Measurements from ENCODE around the gene RERE.

Gene RERE

DNA sequence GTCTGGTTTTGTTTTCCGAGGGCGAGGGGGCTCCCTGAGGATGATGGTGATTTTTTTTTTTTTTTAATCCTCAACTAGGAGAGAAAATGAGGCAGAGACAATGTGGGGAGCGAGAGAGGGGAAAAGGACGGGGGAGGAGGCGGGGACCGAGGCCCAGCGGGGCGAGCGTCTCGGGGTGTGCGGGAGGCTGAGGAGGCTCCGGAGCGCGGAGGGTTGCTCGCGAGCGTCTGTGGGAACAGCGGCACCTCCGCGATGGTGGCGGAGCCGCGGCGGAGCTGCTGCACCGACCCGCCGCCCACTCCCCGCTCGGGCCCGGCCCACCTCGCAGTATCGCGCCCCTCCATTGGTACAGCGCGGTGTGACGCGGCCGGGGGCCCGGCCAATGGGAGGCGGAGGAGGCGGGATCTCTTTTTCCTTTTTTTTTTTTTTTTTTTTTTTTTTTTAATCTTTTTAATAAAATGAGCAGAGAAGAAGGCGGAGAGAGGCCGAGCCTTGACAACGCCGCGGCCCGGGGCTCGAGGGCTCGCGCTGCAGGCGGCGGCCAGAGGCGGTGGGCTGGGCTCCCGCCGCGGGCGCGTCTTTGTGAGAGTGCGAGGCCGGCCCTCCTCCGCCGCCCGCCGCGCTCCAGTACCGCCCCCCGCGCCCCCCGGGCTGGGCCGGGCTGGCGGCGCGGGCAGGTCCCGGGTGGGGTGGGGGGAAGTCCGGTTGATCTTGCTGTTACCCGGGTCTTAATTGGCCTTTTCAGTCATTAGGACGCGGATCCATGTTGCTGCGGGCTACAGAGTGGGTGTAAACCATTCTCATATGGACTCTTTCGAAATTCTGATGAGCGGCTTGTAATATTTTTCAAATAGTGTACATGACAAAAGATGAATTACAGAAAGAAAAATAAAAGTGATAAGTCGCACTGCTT is at the start of gene RERE:
RERE (minus strand) TSS at position 229 of the 913 bp plus-strand sequence.
- DNase-seq: peak; percentile 98

DNA sequence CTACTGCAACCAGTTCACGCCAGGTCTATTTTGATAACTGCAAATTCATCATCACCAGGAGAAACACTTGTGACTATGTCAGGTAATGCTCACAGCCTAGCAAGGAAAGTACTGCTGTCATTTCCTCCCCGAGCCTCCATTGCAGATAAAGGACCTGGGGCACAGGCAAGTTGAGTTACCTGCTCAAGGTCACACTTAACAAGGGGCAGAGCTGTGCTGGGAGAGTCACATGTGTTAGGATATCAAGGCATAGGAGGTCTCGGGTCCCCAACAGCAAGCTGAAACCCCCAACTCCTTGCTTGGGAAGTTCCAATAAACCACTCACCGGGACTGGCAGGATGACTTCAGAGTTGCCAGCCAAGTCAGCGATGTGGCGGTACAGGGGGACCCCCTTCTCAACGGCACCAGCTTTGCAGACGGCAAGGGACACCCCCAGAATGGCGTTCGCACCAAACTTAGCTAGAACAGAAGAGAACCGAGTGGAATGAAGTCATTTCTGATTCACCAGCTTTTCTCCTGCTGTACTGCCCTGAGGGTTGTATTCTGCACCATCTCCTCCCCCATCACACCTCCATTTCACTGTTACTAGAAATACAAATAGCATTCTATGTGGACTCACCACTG is 49.5 kb upstream of the RERE start:
- no peak for DNase-seq

DNA sequence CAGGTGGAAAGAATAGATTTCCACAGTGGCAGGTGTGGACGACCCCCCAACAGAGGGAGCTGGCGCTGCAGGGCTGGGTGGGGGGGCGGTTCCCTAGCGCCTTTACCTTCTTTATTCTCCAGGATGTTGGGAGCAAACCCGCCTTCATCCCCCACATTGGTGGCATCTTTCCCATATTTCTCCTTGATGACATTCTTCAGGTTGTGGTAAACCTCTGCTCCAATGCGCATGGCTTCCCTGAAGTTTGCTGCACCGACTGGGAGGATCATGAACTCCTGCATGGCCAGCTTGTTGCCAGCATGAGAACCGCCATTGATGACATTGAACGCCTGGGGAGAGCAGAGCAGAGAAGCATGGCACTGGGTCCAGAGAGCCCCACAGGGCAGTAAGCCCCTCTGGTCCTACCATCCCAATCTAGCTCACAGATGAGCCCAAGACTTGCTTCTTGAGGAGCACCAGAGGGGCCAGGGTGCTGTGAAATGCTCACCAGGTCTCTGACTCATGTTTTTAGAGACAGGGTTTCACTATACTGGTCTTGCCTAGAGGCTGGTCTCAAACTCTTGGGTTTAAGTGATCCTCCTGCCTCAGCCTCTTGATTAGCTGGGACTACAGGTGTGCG is 48.8 kb upstream of the RERE start:
- no peak for DNase-seq

DNA sequence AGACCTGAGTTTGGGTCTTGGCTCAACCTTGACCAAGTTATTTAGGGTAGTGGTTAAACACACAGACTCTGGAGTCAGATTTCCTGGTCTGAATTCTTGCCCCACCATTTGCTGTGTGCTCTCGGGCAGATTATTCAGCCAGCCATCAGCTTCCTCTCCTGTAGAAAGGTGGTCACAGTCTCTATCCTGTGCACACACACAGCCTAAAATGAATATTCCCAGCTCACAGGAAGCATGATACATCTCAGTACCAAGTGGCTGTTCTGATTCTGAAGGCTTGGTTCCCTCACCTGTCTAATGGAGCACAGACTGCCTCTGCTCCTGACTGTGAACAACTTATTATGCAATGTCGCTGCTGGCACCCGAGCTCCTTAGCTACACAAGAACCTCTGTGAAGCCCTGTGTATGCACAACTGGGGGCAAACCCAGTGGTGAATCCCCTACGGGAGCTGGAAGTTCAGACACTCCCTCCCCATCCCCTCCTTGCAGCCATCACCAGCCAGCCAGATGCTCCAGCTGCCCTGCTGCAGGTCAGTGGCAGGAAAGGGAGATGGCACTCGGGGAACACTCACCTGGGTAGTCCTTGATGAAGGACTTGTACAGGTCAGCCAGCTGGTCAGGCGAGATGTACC is 47.4 kb upstream of the RERE start:
- no peak for DNase-seq

DNA sequence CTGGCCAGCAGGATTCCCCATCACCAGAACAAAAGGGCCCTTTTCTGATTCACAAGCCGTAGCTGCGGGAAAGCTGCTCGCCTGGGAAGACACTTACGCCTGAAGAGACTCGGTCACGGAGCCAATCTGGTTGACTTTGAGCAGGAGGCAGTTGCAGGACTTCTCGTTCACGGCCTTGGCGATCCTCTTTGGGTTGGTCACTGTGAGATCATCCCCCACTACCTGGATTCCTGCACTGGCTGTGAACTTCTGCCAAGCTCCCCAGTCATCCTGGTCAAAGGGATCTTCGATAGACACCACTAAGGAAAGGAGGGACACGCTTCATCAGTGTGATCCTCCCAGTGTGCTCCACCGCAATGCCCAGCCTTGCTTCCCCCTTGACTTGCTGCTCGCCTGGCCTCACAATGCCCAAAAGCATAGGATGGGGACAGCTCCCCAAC is 46.4 kb upstream of the RERE start:
- no peak for DNase-seq

DNA sequence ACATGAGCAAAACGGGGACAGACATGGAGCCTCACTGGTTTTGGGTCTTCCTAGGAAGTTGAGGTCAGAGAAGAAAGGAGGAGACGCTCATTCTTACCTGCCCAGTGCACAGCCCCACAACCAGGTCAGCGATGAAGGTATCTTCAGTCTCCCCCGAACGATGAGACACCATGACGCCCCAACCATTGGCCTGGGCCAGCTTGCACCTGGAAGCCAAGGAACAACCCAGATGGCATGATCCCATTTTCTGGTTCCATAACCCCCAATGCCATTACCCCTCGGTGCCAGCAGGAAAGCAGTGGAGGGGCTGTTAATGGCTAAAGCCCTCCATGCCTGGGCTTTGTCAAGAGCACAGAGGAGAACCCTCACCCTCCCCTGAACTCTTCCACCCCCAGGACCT is 45.7 kb upstream of the RERE start:
- no peak for DNase-seq

DNA sequence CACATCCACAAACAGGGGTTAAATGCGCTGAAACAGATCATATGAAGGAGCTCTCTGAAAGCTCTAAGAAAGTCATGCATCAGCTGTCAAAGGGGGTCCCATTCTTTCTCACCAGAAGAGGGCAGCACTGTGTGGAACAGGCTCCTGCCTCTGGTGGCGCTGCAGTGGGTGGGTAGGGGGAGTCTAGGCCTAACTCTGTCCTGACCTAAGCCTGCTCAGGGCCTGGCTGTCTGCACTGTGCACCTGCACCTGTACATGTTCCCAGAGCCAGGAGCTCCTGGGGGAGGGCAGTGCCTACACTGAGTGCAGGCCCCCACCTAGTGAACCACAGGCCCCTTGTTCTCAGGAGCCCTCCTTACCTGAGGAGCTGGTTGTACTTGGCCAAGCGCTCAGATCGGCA is 45.1 kb upstream of the RERE start:
- DNase-seq: no peak

DNA sequence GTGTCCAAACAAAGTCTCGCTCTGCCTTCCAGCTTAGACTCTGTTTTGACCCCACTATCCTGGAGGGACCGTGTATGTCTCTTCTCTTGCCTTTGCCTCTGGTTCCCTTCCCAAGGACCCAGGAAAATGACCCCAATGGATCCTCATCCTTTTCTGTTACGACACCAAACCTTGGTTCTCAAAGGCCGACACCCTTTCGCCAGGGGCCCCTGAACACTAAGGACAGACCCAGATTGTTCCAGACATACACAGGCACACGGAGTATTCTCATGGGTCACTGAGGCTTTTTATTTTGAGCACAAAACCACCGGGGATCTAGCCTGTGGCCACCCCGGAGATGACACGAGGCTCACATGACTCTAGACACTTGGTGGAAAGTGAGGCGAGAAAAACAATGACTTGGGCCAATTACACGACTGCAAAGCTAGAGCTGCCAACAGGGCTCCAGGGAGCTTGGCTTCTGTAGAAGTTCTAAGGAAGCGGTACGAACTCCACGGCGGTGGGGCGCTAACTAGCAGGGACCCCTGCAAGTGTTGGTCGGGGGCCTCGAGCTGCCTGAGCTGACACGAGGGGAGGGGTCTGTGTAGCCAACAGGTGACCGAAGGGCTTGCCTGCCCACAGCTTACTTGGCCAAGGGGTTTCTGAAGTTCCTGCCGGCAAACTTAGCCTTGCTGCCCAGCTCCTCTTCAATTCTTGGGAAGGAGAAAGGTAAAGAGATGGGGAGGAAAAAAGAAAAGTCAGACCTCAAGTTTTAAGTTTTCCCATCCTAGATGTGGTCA is 43.5 kb upstream of the RERE start:
- DNase-seq: no peak

DNA sequence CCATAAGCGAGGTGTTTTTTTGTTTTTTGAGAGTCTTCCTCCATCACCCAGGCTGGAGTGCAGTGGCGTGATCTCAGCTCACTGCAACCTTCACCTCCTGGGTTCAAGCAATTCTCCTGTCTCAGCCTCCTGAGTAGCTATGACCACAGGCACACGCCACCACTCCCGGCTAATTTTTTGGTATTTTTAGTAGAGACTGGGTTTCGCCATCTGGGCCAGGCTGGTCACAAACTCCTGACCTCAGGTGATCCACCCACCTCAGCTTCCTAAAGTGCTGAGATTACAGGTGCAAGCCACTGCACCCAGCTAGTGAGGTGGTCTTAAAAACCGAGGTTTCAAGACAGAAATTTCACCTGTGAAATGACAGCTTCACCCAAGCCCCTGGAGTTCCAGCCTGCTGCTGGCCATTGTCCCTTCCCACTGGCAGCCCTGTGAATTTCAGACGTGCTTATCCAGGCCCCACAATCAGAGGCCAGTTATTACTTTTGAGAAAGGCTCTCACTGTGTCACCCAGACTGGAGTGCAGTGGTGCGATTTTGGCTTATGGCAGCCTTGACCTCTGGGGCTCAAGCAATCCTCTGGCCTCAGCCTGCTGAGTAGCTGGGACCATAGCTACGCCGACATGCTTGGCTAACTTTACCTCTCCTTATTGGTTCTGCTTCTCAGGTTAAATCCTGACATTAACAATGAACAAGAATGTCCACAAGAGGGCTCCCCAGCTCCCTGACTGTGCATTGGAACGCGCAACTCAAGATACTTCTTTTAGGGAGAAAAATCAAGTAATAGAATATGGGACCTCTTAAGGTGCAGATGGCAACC is 41.7 kb upstream of the RERE start:
- peak; percentile 44 for DNase-seq

DNA sequence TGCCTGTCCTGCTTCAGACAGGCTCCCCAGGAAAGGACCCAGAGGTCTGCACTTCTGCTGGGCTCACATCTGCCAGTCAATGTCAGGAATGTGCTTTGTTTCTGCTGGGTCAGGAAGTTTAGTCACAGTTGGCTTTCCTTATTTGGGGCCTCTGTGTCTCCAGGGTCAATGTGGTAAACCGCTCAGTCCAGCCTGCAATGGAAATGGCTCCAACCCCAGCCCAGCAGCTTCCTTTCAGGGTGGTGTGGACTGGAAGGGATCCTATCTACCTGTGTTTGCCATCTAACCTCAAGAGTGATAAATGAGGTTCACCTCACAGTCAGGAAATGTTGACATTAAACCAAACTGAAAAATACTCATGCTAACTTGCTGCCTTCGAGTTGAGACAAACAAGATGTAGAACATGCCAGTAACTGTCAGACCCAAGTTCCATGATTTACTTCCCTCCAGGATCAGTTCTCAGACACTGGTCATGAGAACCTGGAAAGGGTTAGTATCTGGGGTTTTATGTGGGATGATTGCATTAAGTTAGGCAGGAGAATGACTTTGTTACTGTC is 40.8 kb upstream of the RERE start:
- DNase-seq: no peak

DNA sequence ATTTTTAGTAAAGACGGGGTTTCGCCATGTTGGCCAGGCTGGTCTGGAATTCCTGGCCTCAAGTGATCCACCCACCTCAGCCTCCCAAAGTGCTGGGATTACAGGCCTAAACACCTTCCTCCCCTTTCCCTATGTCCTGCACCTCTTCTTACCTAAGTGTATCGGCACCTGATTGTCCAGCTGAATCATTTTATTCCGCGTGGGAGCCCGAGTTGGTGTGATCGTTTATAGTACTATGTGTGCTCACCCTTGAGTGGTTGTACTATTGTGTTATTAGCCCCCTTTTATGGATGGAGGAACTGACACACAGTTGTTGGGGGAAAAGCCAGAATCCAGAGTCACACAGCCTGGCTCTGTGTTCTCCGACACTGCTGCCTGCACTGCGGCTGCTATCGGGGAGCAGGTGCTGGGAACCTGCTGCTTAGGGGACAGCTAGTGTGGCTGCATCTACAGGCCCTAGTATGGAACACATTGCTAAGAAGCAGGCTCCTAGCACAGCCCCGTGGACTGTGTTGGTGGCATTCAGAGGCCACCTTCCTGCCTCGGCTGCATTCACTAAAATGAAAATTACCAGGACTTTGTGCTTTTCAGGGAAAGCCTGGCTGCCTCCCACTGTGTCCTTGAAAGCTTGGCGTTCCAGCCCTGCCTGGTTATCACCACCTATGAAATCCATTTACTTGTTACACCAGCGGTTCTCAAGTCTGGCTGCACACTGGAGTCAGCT is 39.4 kb upstream of the RERE start:
- no peak for DNase-seq

DNA sequence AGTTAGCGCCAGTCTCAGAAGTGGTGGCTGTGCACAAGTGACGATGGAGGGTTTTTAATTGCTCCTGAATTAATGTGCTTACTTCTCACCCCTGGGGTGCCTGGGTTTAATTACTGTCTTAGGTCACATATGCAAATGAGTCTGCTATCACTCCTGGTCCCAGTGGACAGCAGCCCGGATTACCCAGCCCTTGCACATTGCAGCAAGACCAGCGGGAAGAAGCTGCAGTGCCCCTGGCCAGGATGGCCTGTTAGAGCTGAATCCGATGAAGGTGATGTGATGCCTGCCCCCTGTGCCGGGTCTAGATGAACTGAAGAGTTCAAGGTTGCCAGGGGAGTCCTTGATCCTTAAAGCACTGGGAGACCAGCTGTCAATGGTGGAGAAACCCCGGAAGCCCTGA is 36.8 kb upstream of the RERE start:
- DNase-seq: no peak

DNA sequence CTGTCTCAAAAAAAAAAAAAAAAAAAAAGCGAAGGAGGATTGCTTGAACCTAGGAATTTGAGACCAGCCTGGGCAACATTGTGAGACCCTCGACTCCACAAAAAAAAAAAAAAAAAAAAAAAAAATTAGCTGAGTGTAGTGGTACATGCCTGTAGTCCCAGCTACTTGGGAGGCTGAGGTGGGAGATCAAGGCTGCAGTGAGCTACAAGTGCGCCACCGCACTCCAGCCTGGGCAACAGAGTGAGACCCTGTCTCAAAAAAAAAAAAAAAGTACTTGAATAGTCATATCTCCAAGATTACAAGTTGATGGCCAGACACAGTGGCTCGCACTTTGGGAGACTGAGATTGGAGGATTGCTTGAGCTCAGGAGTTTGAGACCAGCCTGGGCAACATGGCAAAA is 33.6 kb upstream of the RERE start:
- DNase-seq: no peak

DNA sequence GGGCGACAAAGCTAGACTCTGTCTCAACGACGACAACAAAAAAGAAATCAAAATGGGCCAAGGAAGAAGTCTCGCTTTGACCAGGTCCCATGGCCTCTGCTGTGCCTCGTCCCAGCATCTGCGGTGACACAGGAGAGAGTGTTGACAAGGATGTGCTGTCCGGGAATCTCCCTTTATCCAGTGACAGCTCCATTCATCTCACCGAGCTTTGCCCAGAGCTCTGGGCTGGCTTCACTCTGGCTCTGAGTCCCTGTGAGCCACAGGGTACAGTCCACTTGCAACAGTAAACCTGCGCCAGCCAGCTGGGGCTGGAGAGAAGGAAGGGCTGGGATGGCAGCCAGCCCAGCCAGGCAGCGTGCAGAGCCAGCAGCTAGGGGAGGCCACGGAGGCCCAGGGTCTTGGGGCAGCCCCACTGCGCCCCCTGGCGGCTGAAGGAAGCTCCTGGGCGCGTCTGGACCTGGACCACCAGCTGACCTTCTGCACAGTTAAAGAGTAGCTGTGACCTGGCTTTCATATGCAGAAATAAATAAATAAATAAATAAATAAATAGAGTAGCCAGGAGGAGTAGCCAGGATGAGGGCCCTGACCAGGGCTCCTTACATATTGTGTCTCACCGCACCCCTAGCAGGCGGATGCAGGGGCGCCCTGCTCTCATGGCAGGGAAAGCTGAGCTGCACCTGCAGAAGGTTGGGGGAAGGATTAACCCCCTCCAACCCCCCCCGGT is 31.4 kb upstream of the RERE start:
- DNase-seq: peak; percentile 99

DNA sequence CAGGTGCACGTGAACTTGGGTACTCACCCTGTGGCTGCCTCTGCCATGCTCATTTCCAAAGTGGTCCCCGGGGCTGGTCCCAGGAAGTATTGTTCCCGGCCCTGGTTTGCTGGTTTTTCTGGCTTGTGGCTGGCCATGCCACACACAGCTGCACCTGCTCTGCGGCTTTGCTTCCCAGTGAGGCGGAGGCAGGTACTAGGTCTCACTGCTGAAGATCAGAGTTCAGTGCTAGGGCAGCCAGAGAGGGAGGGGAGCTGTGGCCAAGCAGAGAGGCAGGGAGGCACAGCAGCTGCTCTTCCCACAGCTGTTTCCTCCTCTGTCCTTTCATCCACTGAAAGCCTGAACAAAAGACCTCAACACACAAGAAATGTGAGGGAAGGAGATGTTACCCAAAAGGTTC is 30.6 kb upstream of the RERE start:
- peak; percentile 84 for DNase-seq

DNA sequence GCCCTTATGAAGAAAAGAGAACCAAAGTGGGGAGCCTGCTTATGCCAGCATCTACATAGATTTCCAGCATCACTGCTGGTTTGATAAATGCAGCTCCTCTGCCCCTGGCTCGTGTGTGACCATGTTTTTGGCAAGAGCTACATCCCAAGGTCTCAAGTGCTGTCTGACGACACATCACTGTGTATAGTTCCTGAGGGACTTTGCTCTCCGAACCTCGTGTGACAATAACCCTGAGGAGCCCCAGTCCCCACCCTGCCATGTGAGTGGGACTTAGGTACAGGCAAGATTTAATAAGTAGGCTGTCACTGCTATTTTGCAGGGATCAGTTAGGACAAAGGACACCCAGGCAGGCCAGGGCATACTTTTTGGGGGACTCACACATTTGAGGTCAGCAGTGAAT is 28.8 kb upstream of the RERE start:
- DNase-seq: no peak

DNA sequence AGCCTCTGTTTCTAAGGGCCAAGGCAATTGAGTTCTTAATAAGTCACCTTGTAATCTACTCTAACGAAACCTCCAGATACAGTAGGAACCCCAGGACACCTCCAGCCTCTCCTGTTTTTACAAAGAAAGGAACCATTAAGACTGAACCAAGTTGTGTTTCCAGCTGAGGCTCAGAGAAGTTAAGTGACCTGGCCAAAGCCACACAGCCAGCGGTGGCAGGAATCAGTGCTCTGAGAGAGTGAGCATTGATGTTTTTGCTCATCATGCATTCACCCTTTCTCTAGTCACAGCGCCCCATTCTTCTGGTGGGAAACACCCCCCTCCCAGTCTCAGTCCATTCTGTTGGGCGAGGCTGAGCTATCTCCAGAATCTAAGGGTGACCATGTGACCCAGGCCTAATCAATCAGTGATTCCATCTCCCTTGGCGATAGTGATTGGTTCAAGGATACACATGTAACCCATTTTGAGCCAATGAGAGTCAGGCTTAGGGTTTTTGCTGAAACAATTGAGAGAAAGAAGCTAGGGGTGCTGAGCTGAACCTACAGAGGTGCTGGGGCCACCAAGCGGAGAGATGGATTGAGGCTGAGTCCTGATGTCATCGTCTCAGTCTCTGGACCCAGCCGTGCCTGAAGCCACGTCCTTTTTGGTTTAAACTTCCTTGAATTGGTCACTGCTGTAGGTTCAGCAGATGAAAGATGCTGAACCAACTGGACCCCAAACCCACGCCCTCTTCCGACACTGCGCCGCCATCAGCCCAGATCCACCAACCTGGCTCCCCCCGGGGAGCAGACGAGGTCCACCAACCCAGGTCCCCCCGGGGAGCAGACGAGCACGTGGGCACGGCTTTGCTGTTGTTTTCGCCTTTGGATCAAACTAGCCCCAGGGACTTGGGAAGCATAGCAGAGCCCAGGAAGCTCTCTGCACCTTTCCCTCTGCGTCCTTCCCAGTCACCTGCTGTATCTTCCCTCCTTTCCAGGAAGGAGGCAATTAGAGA is 28.0 kb upstream of the RERE start:
- no peak for DNase-seq

DNA sequence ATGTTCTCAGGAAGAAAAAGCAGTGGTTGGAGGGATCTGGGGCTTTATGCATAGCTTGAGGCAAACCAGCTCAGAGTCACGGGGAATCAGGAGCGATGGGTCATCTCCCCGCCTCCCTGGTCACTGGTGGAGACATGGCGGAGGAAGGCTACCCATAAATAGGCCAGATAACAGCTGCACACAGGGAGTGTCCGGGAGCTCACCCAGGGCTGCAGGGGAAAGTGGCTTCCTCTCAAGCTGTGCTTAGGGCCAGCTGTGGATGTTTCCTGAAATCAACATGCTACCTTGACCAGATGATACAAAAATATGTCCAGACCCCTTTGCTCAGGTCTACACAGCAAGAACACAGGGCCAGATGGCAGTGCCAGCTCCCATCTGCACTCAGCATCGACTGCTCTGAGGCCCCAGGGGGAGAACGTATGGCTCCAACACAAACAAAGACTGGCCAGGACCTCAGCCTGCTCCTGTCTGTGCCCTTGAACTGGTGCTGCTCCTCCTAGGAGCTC is 27.1 kb upstream of the RERE start:
- DNase-seq: no peak

DNA sequence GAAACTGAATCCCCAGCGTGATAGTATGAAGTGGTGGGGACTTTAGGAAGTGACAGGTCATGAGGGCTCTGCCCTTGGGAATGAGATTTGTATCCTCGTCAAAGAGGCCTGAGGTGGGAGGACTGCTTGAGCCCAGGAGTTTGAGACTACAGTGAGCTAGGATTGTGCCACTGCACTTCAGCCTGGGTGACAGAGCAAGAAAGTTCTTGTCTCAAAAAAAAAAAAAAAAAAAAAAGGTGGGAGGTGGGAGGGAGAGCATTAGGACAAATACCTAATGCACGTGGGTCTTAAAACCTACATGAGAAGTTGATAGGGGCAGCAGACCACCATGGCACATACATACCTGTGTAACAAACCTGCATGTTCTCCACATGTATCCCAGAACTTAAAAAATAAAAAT is 24.0 kb upstream of the RERE start:
- DNase-seq: no peak

Measured in DMS153 (cell line).